NCI-H748 treated with DMSO at 0.1 percent for 48 hours (cell line): ENCODE data around the gene SULT1C4.

Experiments used
- DNase-seq: peaks from one replicate; lab custom pipeline; 2025; lab: John Stamatoyannopoulos, UW

Gene SULT1C4

GRCh38 chr2:108370080-108370479 lies 7.7 kb upstream of the SULT1C4 start:
- no peak for DNase-seq

- no peak for DNase-seq
Measured at GRCh38 chr2:108376774-108377173, 980 bp upstream of the SULT1C4 start.

- no peak for DNase-seq
Measured at GRCh38 chr2:108377401-108377800, 353 bp upstream of the SULT1C4 start.

GRCh38 chr2:108378851-108379250 lies 1.1 kb downstream of the SULT1C4 start:
- no peak for DNase-seq

- no peak for DNase-seq
Measured at GRCh38 chr2:108382196-108382595, 4.4 kb downstream of the SULT1C4 start.

- DNase-seq = no peak
Measured at GRCh38 chr2:108383146-108383830, 5.5 kb downstream of the SULT1C4 start.

- no peak for DNase-seq
Measured at GRCh38 chr2:108384662-108385393, 7.1 kb downstream of the SULT1C4 start.

- no peak for DNase-seq
Measured at GRCh38 chr2:108385411-108386071, 7.8 kb downstream of the SULT1C4 start.

- DNase-seq = no peak
Measured at GRCh38 chr2:108388045-108388444, 10.3 kb downstream of the SULT1C4 start.

- no peak for DNase-seq
Measured at GRCh38 chr2:108390340-108390739, 12.6 kb downstream of the SULT1C4 start.

- DNase-seq = no peak
Measured at GRCh38 chr2:108392029-108392428, 14.3 kb downstream of the SULT1C4 start.

- no peak for DNase-seq
Measured at GRCh38 chr2:108393197-108393596, 15.4 kb downstream of the SULT1C4 start.

- DNase-seq = no peak
Measured at GRCh38 chr2:108395155-108395554, 17.4 kb downstream of the SULT1C4 start.

- DNase-seq = no peak
Measured at GRCh38 chr2:108396845-108397244, 19.1 kb downstream of the SULT1C4 start.

GRCh38 chr2:108399479-108399878 lies 21.7 kb downstream of the SULT1C4 start:
- DNase-seq = no peak

GRCh38 chr2:108401800-108402199 lies 24.0 kb downstream of the SULT1C4 start:
- DNase-seq = no peak

GRCh38 chr2:108403494-108403893 lies 25.7 kb downstream of the SULT1C4 start:
- DNase-seq = no peak

- peak; percentile 20 for DNase-seq
Measured at GRCh38 chr2:108404784-108405397, 27.1 kb downstream of the SULT1C4 start.

- DNase-seq = no peak
Measured at GRCh38 chr2:108407864-108408729, 30.3 kb downstream of the SULT1C4 start.

GRCh38 chr2:108409768-108410167 lies 32.0 kb downstream of the SULT1C4 start:
- DNase-seq = no peak

- DNase-seq = no peak
Measured at GRCh38 chr2:108412995-108413710, 35.4 kb downstream of the SULT1C4 start.
